Peyer's patch (tissue), 4 donors: ENCODE results near the gene LRRFIP1. TPM values are rescaled to one million over a fixed set of nuclear protein-coding genes. Genes with fewer than 3 reads are reported as not detected.

ENCODE experiments used
- DNase-seq, 3 donors: peaks; one replicate each; pipeline ENCODE4 v3.0.0-alpha.2; 2017 to 2019
- H3K27ac ChIP-seq, 4 donors: fragments of 200-600 bp; sonication (generic); one replicate each; pipeline ENCODE4 v1.5.1; 2016 to 2019
- H3K27me3 ChIP-seq, 2 donors: fragments of 200-600 bp; sonication (generic); one replicate each; pipeline ENCODE4 v1.5.1; 2019
- H3K36me3 ChIP-seq, 3 donors: fragments of 200-600 bp; sonication (generic); one replicate each; pipeline ENCODE4 v1.5.1; 2016 to 2019
- H3K4me1 ChIP-seq, 4 donors: fragments of 200-600 bp; sonication (generic); one replicate each; pipeline ENCODE4 v1.5.1; 2016 to 2019
- H3K4me3 ChIP-seq, 4 donors: fragments of 200-600 bp; sonication (generic); 1 replicate in 3 of 4; 2 replicates in 1 of 4; pipeline ENCODE4 v1.5.1; 2016 to 2019; ENCODE audit warnings: mild to moderate bottlenecking in 1 of 4
- H3K9me3 ChIP-seq, 4 donors: fragments of 200-600 bp; sonication (generic); one replicate each; pipeline ENCODE4 v1.5.1; 2016 to 2019; ENCODE audit warnings: mild to moderate bottlenecking in 1 of 4
- POLR2A ChIP-seq, 2 donors: fragments of 450-650 bp; IDR thresholded peaks; one replicate each; pipeline ENCODE4 v1.5.1; 2017; ENCODE audit warnings: antibody characterized with exemption in 2 of 2, mild to moderate bottlenecking in 2 of 2, moderate library complexity in 2 of 2
- total RNA-seq, 4 donors: library from RNA; depleted of rRNA; stranded (reverse); fragments of >200 nt; gene quantifications; one replicate each; pipeline ENCODE4 v1.1.0, GENCODE V29; 2016
- TF ChIP-seq, protein P1 (sequence below), 6 experiments: fragments of 450-650 bp in 4 of 6; fragments of 200-600 bp in 2 of 6; sonication (generic) in 1 of 6; IDR thresholded peaks; one replicate each; pipeline ENCODE4 v1.5.1; 2017 to 2019; ENCODE audit warnings: antibody characterized with exemption in 6 of 6, mild to moderate bottlenecking in 3 of 6, moderate library complexity in 1 of 6

The LRRFIP1 gene
- total RNA-seq, 4 donors from 2014 or later: 114 to 182 (median 135) TPM

DNA sequence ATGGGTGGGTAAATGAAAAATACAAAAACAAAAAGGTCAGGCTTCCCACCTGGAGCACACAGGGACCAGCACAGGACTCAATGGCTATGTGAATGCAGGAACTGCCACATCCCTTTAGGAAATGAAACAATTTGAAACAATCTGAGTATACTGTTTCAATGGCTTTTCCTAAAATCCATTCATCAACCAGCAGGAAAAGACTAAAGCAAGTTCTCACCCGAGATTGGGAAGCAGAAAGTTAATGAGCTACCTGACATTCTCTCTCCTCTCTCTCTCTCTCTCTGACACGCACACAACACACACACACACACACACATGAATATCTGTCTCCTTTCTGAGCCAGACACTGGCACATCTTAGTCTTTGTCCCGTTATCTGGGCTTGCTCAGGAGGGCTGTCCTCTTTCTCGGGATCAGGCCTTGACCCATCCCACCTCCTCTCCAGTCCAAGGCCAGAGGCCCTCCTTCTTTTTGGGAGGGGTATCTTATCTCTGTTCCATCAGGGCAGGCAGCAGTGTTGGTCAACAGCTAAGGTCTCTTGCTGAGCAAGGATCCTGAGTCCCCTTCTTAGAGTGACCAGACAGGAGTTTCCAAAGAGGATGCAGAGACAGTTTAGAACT is 11.6 kb upstream of the LRRFIP1 start:
- Histone ChIP-seq H3K27me3 (no peaks in the 10 kb centered on the region), H3K9me3 (no peaks in the 10 kb centered on the region), H3K36me3 (no peaks in the 10 kb centered on the region), H3K27ac (peak overlapping the region; percentile 34 to 79 (median 64)), H3K4me1 (peaks cover 0 to 10% (median 3%) of the 10 kb centered on the region in 4 donors), H3K4me3 (no peak overlapping the region)
- DNase-seq: no peak
- TF ChIP-seq POLR2A (IDR thresholded peaks at IDR 0.05): no peak
- TF ChIP-seq, protein P1, sequence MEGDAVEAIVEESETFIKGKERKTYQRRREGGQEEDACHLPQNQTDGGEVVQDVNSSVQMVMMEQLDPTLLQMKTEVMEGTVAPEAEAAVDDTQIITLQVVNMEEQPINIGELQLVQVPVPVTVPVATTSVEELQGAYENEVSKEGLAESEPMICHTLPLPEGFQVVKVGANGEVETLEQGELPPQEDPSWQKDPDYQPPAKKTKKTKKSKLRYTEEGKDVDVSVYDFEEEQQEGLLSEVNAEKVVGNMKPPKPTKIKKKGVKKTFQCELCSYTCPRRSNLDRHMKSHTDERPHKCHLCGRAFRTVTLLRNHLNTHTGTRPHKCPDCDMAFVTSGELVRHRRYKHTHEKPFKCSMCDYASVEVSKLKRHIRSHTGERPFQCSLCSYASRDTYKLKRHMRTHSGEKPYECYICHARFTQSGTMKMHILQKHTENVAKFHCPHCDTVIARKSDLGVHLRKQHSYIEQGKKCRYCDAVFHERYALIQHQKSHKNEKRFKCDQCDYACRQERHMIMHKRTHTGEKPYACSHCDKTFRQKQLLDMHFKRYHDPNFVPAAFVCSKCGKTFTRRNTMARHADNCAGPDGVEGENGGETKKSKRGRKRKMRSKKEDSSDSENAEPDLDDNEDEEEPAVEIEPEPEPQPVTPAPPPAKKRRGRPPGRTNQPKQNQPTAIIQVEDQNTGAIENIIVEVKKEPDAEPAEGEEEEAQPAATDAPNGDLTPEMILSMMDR (IDR thresholded peaks at IDR 0.05): no peak

GRCh38 chr2:237616373-237616733 is 11.0 kb upstream of the LRRFIP1 start:
- DNase-seq: no peak
- TF ChIP-seq, protein P1 (IDR thresholded peaks at IDR 0.05): no peak
- TF ChIP-seq POLR2A (IDR thresholded peaks at IDR 0.05): no peak
- peak overlapping the region; percentile 34 to 79 (median 64) for H3K27ac ChIP-seq
- H3K36me3 ChIP-seq: no peaks in the 10 kb centered on the region
- no peaks in the 10 kb centered on the region for H3K27me3 ChIP-seq
- H3K4me1 ChIP-seq: peaks cover 0 to 10% (median 3%) of the 10 kb centered on the region in 4 donors
- no peaks in the 10 kb centered on the region for H3K9me3 ChIP-seq
- H3K4me3 ChIP-seq: no peak overlapping the region

- no peaks in the 10 kb centered on the region for H3K27me3 ChIP-seq
- peaks cover 0 to 10% (median 3%) of the 10 kb centered on the region in 4 donors for H3K4me1 ChIP-seq
- H3K27ac ChIP-seq: peak overlapping the region; percentile 34 to 79 (median 64)
- DNase-seq: peak in 1 of 3 donors; percentile 33
- H3K9me3 ChIP-seq: no peaks in the 10 kb centered on the region
- no peak for TF ChIP-seq POLR2A (IDR thresholded peaks at IDR 0.05)
- TF ChIP-seq, protein P1 (IDR thresholded peaks at IDR 0.05): no peak
- H3K4me3 ChIP-seq: no peak overlapping the region
- H3K36me3 ChIP-seq: no peaks in the 10 kb centered on the region
Observed at GRCh38 chr2:237616734-237617586, 10.4 kb upstream of the LRRFIP1 start.

DNA sequence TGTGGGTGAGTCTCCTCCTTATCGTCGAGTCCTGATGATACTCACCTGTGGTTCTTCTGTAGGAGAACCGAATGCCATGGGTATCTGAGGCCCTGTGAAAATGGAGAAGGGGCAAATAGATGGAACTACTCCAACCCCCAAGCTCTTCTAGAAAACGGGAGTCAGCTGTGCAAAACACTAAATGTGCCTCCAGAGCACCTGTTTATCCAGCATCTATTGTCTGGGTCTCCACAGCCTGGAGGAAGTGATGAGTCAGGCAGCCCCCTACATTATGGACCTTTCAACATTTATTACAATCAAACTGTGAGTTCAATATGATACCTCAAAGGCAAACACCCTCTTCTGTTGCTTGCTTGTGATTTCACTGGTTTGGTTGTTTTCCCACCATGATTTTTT is 9.8 kb upstream of the LRRFIP1 start:
- H3K4me3 ChIP-seq: no peak overlapping the region
- no peaks in the 10 kb centered on the region for H3K9me3 ChIP-seq
- peak overlapping the region in 3 of 4 donors; percentile 32 to 79 (median 71) for H3K27ac ChIP-seq
- peaks cover 0 to 10% (median 3%) of the 10 kb centered on the region in 4 donors for H3K4me1 ChIP-seq
- no peaks in the 10 kb centered on the region for H3K36me3 ChIP-seq
- no peak for DNase-seq
- no peak for TF ChIP-seq POLR2A (IDR thresholded peaks at IDR 0.05)
- TF ChIP-seq, protein P1 (IDR thresholded peaks at IDR 0.05): no peak
- H3K27me3 ChIP-seq: no peaks in the 10 kb centered on the region

DNA sequence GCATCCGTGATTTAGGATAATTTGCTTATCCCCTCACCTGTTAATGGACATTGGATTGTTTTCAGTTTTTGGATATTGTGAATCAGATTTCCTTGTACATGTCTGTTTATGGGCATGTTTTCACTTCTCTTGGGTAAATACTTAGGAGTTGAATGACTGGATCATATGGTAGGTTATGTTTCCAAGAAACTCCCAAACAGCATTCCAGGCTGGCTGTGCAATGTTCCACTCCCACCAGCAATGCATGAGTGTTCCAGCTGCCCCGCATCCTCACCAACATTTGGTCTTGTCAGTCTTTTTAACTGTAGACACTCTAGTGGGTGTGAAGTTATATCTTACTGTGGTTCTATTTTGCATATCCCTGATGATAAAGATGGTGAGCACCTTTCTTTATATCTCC is 8.9 kb upstream of the LRRFIP1 start:
- TF ChIP-seq POLR2A (IDR thresholded peaks at IDR 0.05): no peak
- TF ChIP-seq, protein P1 (IDR thresholded peaks at IDR 0.05): no peak
- H3K27ac ChIP-seq: no peak overlapping the region
- peaks cover 0 to 10% (median 3%) of the 10 kb centered on the region in 4 donors for H3K4me1 ChIP-seq
- H3K27me3 ChIP-seq: no peaks in the 10 kb centered on the region
- H3K4me3 ChIP-seq: no peak overlapping the region
- no peaks in the 10 kb centered on the region for H3K9me3 ChIP-seq
- H3K36me3 ChIP-seq: no peaks in the 10 kb centered on the region
- no peak for DNase-seq
